ENCODE data around the gene COL13A1.

COL13A1 gene

DNA sequence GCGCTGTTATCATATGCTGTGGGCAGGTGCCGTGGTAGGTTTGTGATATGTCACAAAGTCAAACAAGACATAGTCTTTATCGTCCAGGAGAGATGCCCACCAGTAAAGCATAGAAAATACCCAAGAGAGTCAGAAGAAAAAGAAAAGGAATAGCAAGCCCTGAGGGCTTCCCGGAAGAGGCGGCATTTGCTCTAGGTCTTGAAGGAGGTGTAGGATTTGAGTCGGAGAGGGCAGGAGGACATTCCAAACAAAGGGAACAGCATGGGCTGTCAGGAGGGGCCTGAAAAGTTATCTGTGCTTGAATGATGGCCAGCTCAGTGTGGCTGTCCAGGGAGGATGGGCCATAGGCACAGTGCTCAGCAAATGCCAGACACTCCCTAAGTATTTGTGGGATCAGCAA is 42.2 kb downstream of the COL13A1 start:
- no peaks in the 10 kb centered on the region for H3K36me3 ChIP-seq (ENCODE audit: control insufficient read depth, insufficient read depth, low read length)
- H3K9me3 ChIP-seq (ENCODE audit: control insufficient read depth, low read length) = no peaks in the 10 kb centered on the region
- H2AFZ ChIP-seq = no peak overlapping the region
- no peak overlapping the region for H3K9ac ChIP-seq
- H3K27ac ChIP-seq = no peak overlapping the region
- TF ChIP-seq CTCF (IDR thresholded peaks at IDR 0.05) = no peak
- H3K4me3 ChIP-seq (ENCODE audit: low read depth, low read length) = no peak overlapping the region
- H3K4me1 ChIP-seq = peaks cover 17% of the 10 kb centered on the region
- no peaks in the 10 kb centered on the region for H3K79me2 ChIP-seq
- H3K4me2 ChIP-seq (ENCODE audit: low read length) = no peak overlapping the region
- H3K27me3 ChIP-seq (ENCODE audit: control insufficient read depth, insufficient read depth, low read length) = no peaks in the 10 kb centered on the region

DNA sequence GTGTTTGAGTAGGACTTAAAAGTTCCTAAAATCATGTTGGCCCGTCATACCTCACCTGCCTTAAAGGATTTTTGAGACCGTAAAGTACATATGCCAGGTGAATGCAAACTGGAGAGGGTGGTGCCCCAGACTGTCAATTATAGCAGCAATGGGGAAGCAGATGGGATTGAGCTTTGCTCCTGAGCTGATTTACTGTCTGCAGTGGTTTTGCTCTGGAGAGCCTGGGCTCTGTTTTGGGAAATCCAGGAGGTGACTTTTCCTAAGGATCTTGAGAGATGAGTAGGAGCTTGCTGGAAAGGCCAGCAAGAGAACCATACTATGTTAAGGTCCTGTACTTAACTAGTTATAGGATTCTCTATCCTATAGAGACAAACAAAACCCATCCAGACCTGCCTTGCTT is 43.0 kb downstream of the COL13A1 start:
- Histone ChIP-seq H2AFZ (no peak overlapping the region), H3K9me3 (ENCODE audit: control insufficient read depth, low read length) (no peaks in the 10 kb centered on the region), H3K9ac (no peak overlapping the region), H3K4me2 (ENCODE audit: low read length) (no peak overlapping the region), H3K79me2 (no peaks in the 10 kb centered on the region), H3K4me1 (peaks cover 17% of the 10 kb centered on the region), H3K27ac (no peak overlapping the region), H3K36me3 (ENCODE audit: control insufficient read depth, insufficient read depth, low read length) (no peaks in the 10 kb centered on the region), H3K4me3 (ENCODE audit: low read depth, low read length) (no peak overlapping the region), H3K27me3 (ENCODE audit: control insufficient read depth, insufficient read depth, low read length) (no peaks in the 10 kb centered on the region)
- no peak for TF ChIP-seq CTCF (IDR thresholded peaks at IDR 0.05)

DNA sequence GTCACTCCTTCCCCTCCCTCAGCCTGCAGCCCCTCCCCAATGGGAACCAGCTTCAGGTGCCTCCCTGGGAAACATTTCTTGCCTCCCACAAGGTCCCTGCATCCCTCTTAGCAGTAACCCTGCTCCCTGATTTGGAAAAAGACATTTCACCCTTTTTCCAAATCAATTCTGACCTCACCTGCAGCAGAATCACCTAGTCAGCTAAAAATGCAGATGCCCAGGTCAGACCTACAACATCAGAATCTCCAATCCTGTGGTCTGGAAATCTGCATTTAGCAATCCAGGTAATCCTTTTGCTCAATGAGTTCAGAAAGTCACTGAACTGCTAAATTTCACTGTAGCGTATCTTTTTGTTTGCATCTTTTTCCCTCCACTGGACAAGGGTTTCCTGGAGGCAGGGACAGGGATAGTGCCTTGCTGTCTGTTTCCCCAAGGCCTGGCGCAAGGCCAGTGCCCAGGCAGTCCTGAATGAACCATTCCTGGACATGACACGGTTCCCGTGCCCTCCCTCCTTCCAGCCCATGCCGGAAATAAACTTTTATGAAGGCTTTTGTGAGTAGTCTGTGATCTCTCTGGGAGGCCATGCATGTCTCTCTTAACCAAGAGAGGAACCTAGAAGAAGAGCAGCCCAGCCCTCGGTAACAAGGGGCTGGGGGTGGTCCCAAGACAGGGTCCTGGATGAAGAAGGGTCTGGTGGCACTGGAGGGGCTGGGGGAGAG is 44.0 kb downstream of the COL13A1 start:
- Histone ChIP-seq H3K36me3 (ENCODE audit: control insufficient read depth, insufficient read depth, low read length) (no peaks in the 10 kb centered on the region), H3K9ac (no peak overlapping the region), H3K27ac (peak overlapping the region; percentile 47), H3K27me3 (ENCODE audit: control insufficient read depth, insufficient read depth, low read length) (no peaks in the 10 kb centered on the region), H3K79me2 (no peaks in the 10 kb centered on the region), H2AFZ (peak overlapping the region; percentile 50), H3K4me1 (peaks cover 17% of the 10 kb centered on the region), H3K4me2 (ENCODE audit: low read length) (no peak overlapping the region), H3K9me3 (ENCODE audit: control insufficient read depth, low read length) (no peaks in the 10 kb centered on the region), H3K4me3 (ENCODE audit: low read depth, low read length) (no peak overlapping the region)
- TF ChIP-seq CTCF (IDR thresholded peaks at IDR 0.05) = no peak

GRCh38 chr10:69846293-69846921 is 44.7 kb downstream of the COL13A1 start:
- Histone ChIP-seq H3K9ac (no peak overlapping the region), H3K79me2 (no peaks in the 10 kb centered on the region), H3K4me3 (ENCODE audit: low read depth, low read length) (no peak overlapping the region), H3K4me2 (ENCODE audit: low read length) (no peak overlapping the region), H3K27ac (peak overlapping the region; percentile 47), H3K36me3 (ENCODE audit: control insufficient read depth, insufficient read depth, low read length) (no peaks in the 10 kb centered on the region), H3K9me3 (ENCODE audit: control insufficient read depth, low read length) (no peaks in the 10 kb centered on the region), H3K27me3 (ENCODE audit: control insufficient read depth, insufficient read depth, low read length) (no peaks in the 10 kb centered on the region), H3K4me1 (peaks cover 17% of the 10 kb centered on the region), H2AFZ (peak overlapping the region; percentile 69)
- no peak for TF ChIP-seq CTCF (IDR thresholded peaks at IDR 0.05)

DNA sequence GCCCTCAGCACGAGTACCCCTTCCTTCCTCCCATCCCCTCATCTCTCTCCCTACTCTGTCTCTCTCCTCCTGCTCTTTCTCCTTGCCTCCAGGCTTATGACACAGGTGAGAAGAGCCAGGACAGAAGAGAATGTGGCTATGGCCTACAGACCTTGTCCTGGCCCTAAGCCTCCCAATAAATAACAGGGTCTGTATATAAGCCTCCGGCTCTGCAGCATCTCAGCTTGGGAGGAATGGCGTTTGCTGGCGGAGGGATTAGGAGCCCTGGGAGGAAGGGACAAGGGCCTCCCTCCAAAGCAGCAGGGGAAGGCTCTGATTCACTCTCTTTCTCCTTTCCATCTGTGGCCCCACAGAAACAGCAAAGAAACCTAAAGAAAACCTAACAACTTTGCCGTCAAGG is 45.8 kb downstream of the COL13A1 start:
- H3K9me3 ChIP-seq (ENCODE audit: control insufficient read depth, low read length) = no peaks in the 10 kb centered on the region
- H3K4me1 ChIP-seq = peaks cover 17% of the 10 kb centered on the region
- H3K36me3 ChIP-seq (ENCODE audit: control insufficient read depth, insufficient read depth, low read length) = no peaks in the 10 kb centered on the region
- H3K9ac ChIP-seq = no peak overlapping the region
- no peak overlapping the region for H3K4me3 ChIP-seq (ENCODE audit: low read depth, low read length)
- no peaks in the 10 kb centered on the region for H3K79me2 ChIP-seq
- no peak overlapping the region for H3K27ac ChIP-seq
- no peak overlapping the region for H3K4me2 ChIP-seq (ENCODE audit: low read length)
- TF ChIP-seq CTCF (IDR thresholded peaks at IDR 0.05) = no peak
- no peaks in the 10 kb centered on the region for H3K27me3 ChIP-seq (ENCODE audit: control insufficient read depth, insufficient read depth, low read length)
- H2AFZ ChIP-seq = no peak overlapping the region
